ENCODE data around the gene SAMD3.

- TF ChIP-seq CTCF (IDR thresholded peaks at IDR 0.05; ENCODE audit: low read depth, low read length, missing input control) (no peak), MAX (IDR thresholded peaks at IDR 0.05) (no peak), FOXA2 (IDR thresholded peaks at IDR 0.05) (no peak)
These were observed 94.4 kb downstream of the SAMD3 start for GRCh38 chr6:130128326-130128725.
